ENCODE data around the gene PPHLN1. TPM values are rescaled to one million over a fixed set of nuclear protein-coding genes. Genes with fewer than 3 reads are reported as not detected.
A peak's percentile ranks its signal among the peaks of the same experiment; 100 is the strongest.

Gene PPHLN1
- total and polyA plus RNA-seq, 2 donors (not counting 1 experiment from before 2014, with no cell fraction given) = 48.8 to 104 TPM

DNA sequence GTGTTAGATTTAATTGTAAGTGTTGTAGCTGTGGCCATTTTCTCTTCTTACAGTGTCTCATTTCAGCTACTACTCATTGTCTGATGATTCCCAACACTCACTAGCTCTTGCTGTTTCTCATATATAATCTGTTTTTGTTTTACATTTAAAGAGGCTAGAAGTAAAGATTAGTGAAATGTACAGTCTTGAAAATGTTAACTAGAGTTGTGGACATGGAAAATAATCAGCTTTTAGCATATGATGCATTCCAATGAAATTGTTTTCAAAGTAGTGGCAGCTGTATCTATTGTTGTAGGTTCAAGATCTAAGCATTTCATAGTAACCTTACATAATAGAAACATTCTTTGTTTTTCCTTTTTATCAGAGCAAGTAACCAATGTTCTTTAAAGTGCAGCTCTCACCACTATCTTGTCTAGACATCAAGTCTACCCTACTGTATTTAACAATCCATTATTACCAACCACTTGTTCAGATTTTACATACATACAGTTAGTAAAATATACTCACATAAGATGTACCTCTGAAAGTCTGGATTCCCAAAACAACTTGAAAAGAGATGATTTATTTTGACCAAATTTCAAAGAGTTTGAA lies 76.9 kb downstream of the PPHLN1 start:
- TF ChIP-seq, protein P1, sequence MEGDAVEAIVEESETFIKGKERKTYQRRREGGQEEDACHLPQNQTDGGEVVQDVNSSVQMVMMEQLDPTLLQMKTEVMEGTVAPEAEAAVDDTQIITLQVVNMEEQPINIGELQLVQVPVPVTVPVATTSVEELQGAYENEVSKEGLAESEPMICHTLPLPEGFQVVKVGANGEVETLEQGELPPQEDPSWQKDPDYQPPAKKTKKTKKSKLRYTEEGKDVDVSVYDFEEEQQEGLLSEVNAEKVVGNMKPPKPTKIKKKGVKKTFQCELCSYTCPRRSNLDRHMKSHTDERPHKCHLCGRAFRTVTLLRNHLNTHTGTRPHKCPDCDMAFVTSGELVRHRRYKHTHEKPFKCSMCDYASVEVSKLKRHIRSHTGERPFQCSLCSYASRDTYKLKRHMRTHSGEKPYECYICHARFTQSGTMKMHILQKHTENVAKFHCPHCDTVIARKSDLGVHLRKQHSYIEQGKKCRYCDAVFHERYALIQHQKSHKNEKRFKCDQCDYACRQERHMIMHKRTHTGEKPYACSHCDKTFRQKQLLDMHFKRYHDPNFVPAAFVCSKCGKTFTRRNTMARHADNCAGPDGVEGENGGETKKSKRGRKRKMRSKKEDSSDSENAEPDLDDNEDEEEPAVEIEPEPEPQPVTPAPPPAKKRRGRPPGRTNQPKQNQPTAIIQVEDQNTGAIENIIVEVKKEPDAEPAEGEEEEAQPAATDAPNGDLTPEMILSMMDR (IDR thresholded peaks at IDR 0.05) = no peak
- TF ChIP-seq EZH2 (IDR thresholded peaks at IDR 0.05; ENCODE audit: borderline replicate concordance, insufficient read depth, low read depth, low read length, poor library complexity, severe bottlenecking) = no peak
- Histone ChIP-seq H3K4me1 (ENCODE audit: control insufficient read depth in 2 of 2, insufficient read depth in 2 of 2, low read length in 2 of 2) (no peaks in the 10 kb centered on the region), H3K79me2 (ENCODE audit: control insufficient read depth, insufficient read depth, low read length) (no peaks in the 10 kb centered on the region), H3K4me3 (ENCODE audit: control extremely low read depth in 1 of 5, extremely low read depth in 1 of 5, insufficient read depth in 1 of 5, low read depth in 2 of 5, low read length in 4 of 5) (no peak overlapping the region), H3K27me3 (replicated peaks in 1 of 4; ENCODE audit: control extremely low read depth in 1 of 4, control insufficient read depth in 3 of 4, insufficient read depth in 4 of 4, low read length in 3 of 4) (no peaks in the 10 kb centered on the region), H3K36me3 (replicated peaks in 1 of 2; ENCODE audit: control extremely low read depth in 1 of 2, control insufficient read depth in 1 of 2, extremely low read depth in 1 of 2, insufficient read depth in 2 of 2, low read length in 1 of 2) (peaks cover 5 to 25% of the 10 kb centered on the region in 2 experiments), H4K20me1 (ENCODE audit: control insufficient read depth, insufficient read depth, low read length, poor library complexity, severe bottlenecking) (no peaks in the 10 kb centered on the region), H3K9me3 (ENCODE audit: control extremely low read depth in 1 of 3, control insufficient read depth in 2 of 3, insufficient read depth in 1 of 3, low read length in 2 of 3) (no peaks in the 10 kb centered on the region), H2AFZ (ENCODE audit: insufficient read depth, low read depth, low read length, poor library complexity, severe bottlenecking) (no peak overlapping the region), H3K27ac (ENCODE audit: low read length in 2 of 2) (no peak overlapping the region), H3K4me2 (replicated peaks; ENCODE audit: low read depth, low read length, poor library complexity, severe bottlenecking) (no peak overlapping the region), H3K9ac (ENCODE audit: low read length) (no peak overlapping the region)
- H3K4me3 Mint-ChIP-seq = no peak overlapping the region
- ATAC-seq (ENCODE audit: low read depth) = no peak
- H3K4me1 Mint-ChIP-seq = peaks cover 11% of the 10 kb centered on the region
- no peaks in the 10 kb centered on the region for H3K27me3 Mint-ChIP-seq
- no peaks in the 10 kb centered on the region for H3K9me3 Mint-ChIP-seq (ENCODE audit: insufficient read depth)
- DNase-seq = no peak
- CTCF ChIA-PET = interaction anchor here (1.1 to 1.6 kb wide), 4 partner anchors 11 to 31 kb away, joined by 3 read pairs; no protein-coding TSS in a partner anchor
- POLR2A ChIA-PET = no interaction called here
- intact Hi-C loops (cut with micrococcal nuclease) = no loop called here
- peak overlapping the region; percentile 20 for H3K27ac Mint-ChIP-seq

DNA sequence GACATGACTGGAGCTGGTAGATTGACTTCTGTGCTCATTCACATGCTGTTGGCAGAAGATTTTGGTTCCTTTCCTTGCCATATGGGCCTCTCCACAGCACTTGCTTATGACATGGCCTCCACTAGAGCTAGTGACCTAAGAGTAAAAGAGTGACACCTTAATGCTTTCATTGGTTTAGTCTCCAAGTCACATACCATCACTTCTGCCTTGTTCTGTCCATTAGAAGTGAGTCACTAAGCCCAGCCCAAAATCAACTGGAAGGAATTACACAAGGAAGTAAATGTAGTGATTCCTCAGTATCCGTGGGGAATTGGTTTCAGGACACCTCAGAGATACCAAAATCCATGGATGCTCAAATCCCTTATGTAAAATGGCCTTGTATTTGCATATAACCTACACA lies 81.3 kb downstream of the PPHLN1 start:
- no peaks in the 10 kb centered on the region for H3K4me1 ChIP-seq (ENCODE audit: control insufficient read depth in 2 of 2, insufficient read depth in 2 of 2, low read length in 2 of 2)
- peaks cover 11% of the 10 kb centered on the region for H3K4me1 Mint-ChIP-seq
- H3K9me3 Mint-ChIP-seq (ENCODE audit: insufficient read depth) = no peaks in the 10 kb centered on the region
- ChIA-PET CTCF (interaction anchor here (1.1 kb wide), 1 partner anchor 162 kb away, joined by 3 read pairs; no protein-coding TSS in a partner anchor), POLR2A (no interaction called here)
- WGBS (ENCODE audit: insufficient coverage) = no CpG with 5 or more reads among the region's 1 CpG
- H3K9ac ChIP-seq (ENCODE audit: low read length) = no peak overlapping the region
- DNase-seq (no peak), ATAC-seq (ENCODE audit: low read depth) (no peak)
- no peak overlapping the region for H2AFZ ChIP-seq (ENCODE audit: insufficient read depth, low read depth, low read length, poor library complexity, severe bottlenecking)
- no peaks in the 10 kb centered on the region for H3K27me3 ChIP-seq (replicated peaks in 1 of 4; ENCODE audit: control extremely low read depth in 1 of 4, control insufficient read depth in 3 of 4, insufficient read depth in 4 of 4, low read length in 3 of 4)
- H4K20me1 ChIP-seq (ENCODE audit: control insufficient read depth, insufficient read depth, low read length, poor library complexity, severe bottlenecking) = peaks cover 5% of the 10 kb centered on the region
- TF ChIP-seq EZH2 (IDR thresholded peaks at IDR 0.05; ENCODE audit: borderline replicate concordance, insufficient read depth, low read depth, low read length, poor library complexity, severe bottlenecking) = no peak
- TF ChIP-seq, protein P1 (IDR thresholded peaks at IDR 0.05) = no peak
- no peak overlapping the region for H3K27ac Mint-ChIP-seq
- no peak overlapping the region for H3K4me3 ChIP-seq (ENCODE audit: control extremely low read depth in 1 of 5, extremely low read depth in 1 of 5, insufficient read depth in 1 of 5, low read depth in 2 of 5, low read length in 4 of 5)
- no peak overlapping the region for H3K4me3 Mint-ChIP-seq
- H3K4me2 ChIP-seq (replicated peaks; ENCODE audit: low read depth, low read length, poor library complexity, severe bottlenecking) = no peak overlapping the region
- peaks cover 2% of the 10 kb centered on the region in 2 experiments for H3K36me3 ChIP-seq (replicated peaks in 1 of 2; ENCODE audit: control extremely low read depth in 1 of 2, control insufficient read depth in 1 of 2, extremely low read depth in 1 of 2, insufficient read depth in 2 of 2, low read length in 1 of 2)
- no peaks in the 10 kb centered on the region for H3K9me3 ChIP-seq (ENCODE audit: control extremely low read depth in 1 of 3, control insufficient read depth in 2 of 3, insufficient read depth in 1 of 3, low read length in 2 of 3)
- peaks cover 16% of the 10 kb centered on the region for H3K79me2 ChIP-seq (ENCODE audit: control insufficient read depth, insufficient read depth, low read length)
- intact Hi-C loops (cut with micrococcal nuclease) = no loop called here
- H3K27me3 Mint-ChIP-seq = no peaks in the 10 kb centered on the region
- no peak overlapping the region for H3K27ac ChIP-seq (ENCODE audit: low read length in 2 of 2)

All from B cell (primary cell).